OCI-LY7 (cell line): ENCODE results near the gene ZNRF3.

Source experiments
- CTCF ChIP-seq: fragments of 200-600 bp; sonication (generic); conservative IDR thresholded peaks from 2 replicates; pipeline ENCODE4 v1.5.1; 2014; ENCODE audit warnings: mild to moderate bottlenecking, antibody characterized with exemption, low read length, moderate library complexity, mixed read lengths
- EZH2phosphoT487 ChIP-seq: fragments of 200-600 bp; sonication (generic); IDR thresholded peaks from 2 replicates; pipeline ENCODE4 v1.6.1; 2018; ENCODE audit warnings: low read depth, borderline replicate concordance, mild to moderate bottlenecking, mixed run types, antibody characterized with exemption, low read length, moderate library complexity, mixed read lengths

GRCh38 chr22:28893810-28894209, 10.4 kb downstream of the ZNRF3 start:
- TF ChIP-seq CTCF (no peak), EZH2phosphoT487 (no peak)
